ENCODE measurements around the gene TIMP2. TPM values are rescaled to one million over a fixed set of nuclear protein-coding genes. Genes with fewer than 3 reads are reported as not detected.

Gene TIMP2
- total RNA-seq, 1 experiment from 2014 or later, result 29.0 TPM

- H4K20me1 ChIP-seq (ENCODE audit: control insufficient read depth, insufficient read depth, insufficient read length), result no peaks in the 10 kb centered on the region
- WGBS (ENCODE audit: extremely low coverage, insufficient read length, low lambda C conversion rate), result no CpG with 5 or more reads among the region's 17 CpGs
- Mint-ChIP-seq H3K27me3 (ENCODE audit: low read depth) (no peaks in the 10 kb centered on the region), H3K36me3 (ENCODE audit: insufficient read depth in 1 of 3, low read depth in 3 of 3) (peaks cover 0 to 5% (median 0%) of the 10 kb centered on the region in 3 experiments; a peak in 4 of 7 replicates), H3K4me3 (no peak overlapping the region), H3K27ac (no peak overlapping the region), H3K9me3 (no peaks in the 10 kb centered on the region; a peak in 1 of 5 replicates), H3K4me1 (peaks cover 22 to 44% of the 10 kb centered on the region in 2 experiments)
- H3K4me1 ChIP-seq (ENCODE audit: insufficient read depth, low read length), result 0 out of 2 replicates have a peak, but pooled peaks cover 1% of the 10 kb centered on the region
- no peaks in the 10 kb centered on the region for H3K27me3 ChIP-seq (ENCODE audit: insufficient read depth, low read length)
- H3K9me3 ChIP-seq (ENCODE audit: control insufficient read depth, low read depth, low read length), result no peaks in the 10 kb centered on the region
- H3K14ac ChIP-seq (ENCODE audit: insufficient read depth, low read length), result no peak overlapping the region
- no peak overlapping the region for H2AK5ac ChIP-seq (ENCODE audit: insufficient read length, low read length)
- H3K23ac ChIP-seq (ENCODE audit: insufficient read length, low read depth, low read length), result no peak overlapping the region
- H3K23me2 ChIP-seq (ENCODE audit: insufficient read length, low read depth, low read length, poor library complexity, severe bottlenecking), result no peaks in the 10 kb centered on the region
- no peak overlapping the region for H2BK15ac ChIP-seq (ENCODE audit: low read depth, low read length)
- no peak overlapping the region for H2AFZ ChIP-seq (ENCODE audit: low read length)
- H3K4me2 ChIP-seq (ENCODE audit: insufficient read depth, insufficient read length, low read length), result no peak overlapping the region
- no peak overlapping the region for H2BK20ac ChIP-seq (ENCODE audit: low read depth, low read length, poor library complexity, severe bottlenecking)
- no peak overlapping the region for H4K8ac ChIP-seq (replicated peaks; ENCODE audit: insufficient read length, low read depth, low read length)
- H2BK5ac ChIP-seq (ENCODE audit: insufficient read length, low read length), result no peak overlapping the region
- no peak overlapping the region for H3K27ac ChIP-seq (ENCODE audit: insufficient read length, low read depth, low read length)
- H2BK120ac ChIP-seq (ENCODE audit: low read depth, low read length, poor library complexity, severe bottlenecking), result no peak overlapping the region
- H3K56ac ChIP-seq (ENCODE audit: insufficient read length, low read depth, low read length), result no peak overlapping the region
- no peak for DNase-seq
- H3K18ac ChIP-seq (ENCODE audit: insufficient read length, low read depth, low read length), result no peak overlapping the region
- H3K79me2 ChIP-seq (ENCODE audit: insufficient read depth, low read length), result 0 out of 2 replicates have a peak, but pooled peaks cover 3% of the 10 kb centered on the region
- H3K4ac ChIP-seq (ENCODE audit: low read depth, low read length), result no peak overlapping the region
- H3T11ph ChIP-seq (ENCODE audit: low read length), result no peak overlapping the region
- H4K91ac ChIP-seq (ENCODE audit: insufficient read length, low read depth, low read length), result no peak overlapping the region
- H4K5ac ChIP-seq (ENCODE audit: insufficient read length, low read depth, low read length), result no peak overlapping the region
- TF ChIP-seq CTCF (conservative IDR thresholded peaks at IDR 0.05), result no peak
- no peaks in the 10 kb centered on the region for H3K79me1 ChIP-seq (ENCODE audit: insufficient read depth, low read depth, low read length, poor library complexity, severe bottlenecking)
- H2BK12ac ChIP-seq (ENCODE audit: insufficient read length, low read depth, low read length), result no peak overlapping the region
- no peak overlapping the region for H3K9ac ChIP-seq (ENCODE audit: extremely low read depth, insufficient read length, low read length)
Measured at GRCh38 chr17:78898075-78898836, 26.9 kb downstream of the TIMP2 start.

Data from H9 (cell line).